Stomach (tissue), 9 donors: Measurements from ENCODE around the gene CMIP. TPM values are rescaled to one million over a fixed set of nuclear protein-coding genes. Genes with fewer than 3 reads are reported as not detected.

ENCODE experiments used
- DNase-seq, 2 donors: peaks; one replicate each; pipeline versions ENCODE4 v3.0.0 to v3.0.0-alpha.2; 2013 to 2019
- H3K27ac ChIP-seq, 5 donors: fragments of 200-600 bp in 4 of 5; sonication (generic) in 4 of 5; one replicate each; pipeline ENCODE4 v1.5.1; 2013 to 2019; ENCODE audit warnings: mild to moderate bottlenecking in 1 of 5, moderate library complexity in 1 of 5
- H3K27me3 ChIP-seq, 3 donors: fragments of 200-600 bp; sonication (generic); one replicate each; pipeline ENCODE4 v1.5.1; 2017 to 2019; ENCODE audit warnings: mixed run types in 1 of 3
- H3K36me3 ChIP-seq, 4 donors: fragments of 200-600 bp; sonication (generic); 1 replicate in 3 of 4; 2 replicates in 1 of 4; pipeline ENCODE4 v1.5.1; 2016 to 2019
- H3K4me1 ChIP-seq, 4 donors: fragments of 200-600 bp; sonication (generic); one replicate each; pipeline ENCODE4 v1.5.1; 2016 to 2019
- H3K4me3 ChIP-seq, 4 donors: fragments of 200-600 bp; sonication (generic) in 3 of 4; one replicate each; pipeline ENCODE4 v1.5.1; 2016 to 2019; ENCODE audit warnings: mild to moderate bottlenecking in 1 of 4
- H3K9me3 ChIP-seq, 4 donors: fragments of 200-600 bp; sonication (generic); one replicate each; pipeline ENCODE4 v1.5.1; 2016 to 2019
- CTCF ChIP-seq, 7 experiments: fragments of 450-650 bp in 4 of 7; fragments of 200-600 bp in 3 of 7; sonication (generic) in 3 of 7; IDR thresholded peaks; one replicate each; pipeline ENCODE4 v1.5.1; 2016 to 2019; ENCODE audit warnings: antibody characterized with exemption in 7 of 7, control low read depth in 2 of 7, mild to moderate bottlenecking in 1 of 7
- EP300 ChIP-seq: sonication (generic); formaldehyde crosslinking; IDR thresholded peaks from one replicate; pipeline ENCODE4 v1.6.1; 2017; ENCODE audit warnings: antibody characterized with exemption
- POLR2A ChIP-seq, 4 donors: fragments of 450-650 bp; IDR thresholded peaks; one replicate each; pipeline ENCODE4 v1.6.1; 2016; ENCODE audit warnings: antibody characterized with exemption in 4 of 4, control low read depth in 2 of 4, mild to moderate bottlenecking in 1 of 4, moderate library complexity in 1 of 4
- POLR2AphosphoS5 ChIP-seq, 3 donors: sonication (generic); formaldehyde crosslinking; IDR thresholded peaks; one replicate each; pipeline ENCODE4 v1.6.1; 2016; ENCODE audit warnings: antibody characterized with exemption in 3 of 3
- WGBS, 5 donors: extraction: QIAGEN DNeasy Blood & Tissue Kit in 3 of 5; methylation state at CpG; one replicate each; pipeline versions ENCODE4 v1.1.5 to v1.1.7; 2013 to 2018; 5-methylcytosine and 5-hydroxymethylcytosine counted together
- intact Hi-C: fragments of 100-400 bp; cut with DNase I; formaldehyde crosslinking; loops from one replicate; pipeline ENCODE4 v1.15.1; 2023; ENCODE audit warnings: low total_unique reads
- polyA plus RNA-seq, 3 donors: library from polyadenylated mRNA; stranded (reverse); fragments of 200-250 nt; gene quantifications; one replicate each; pipeline ENCODE4 v1.2.3, GENCODE V29; 2013
- total RNA-seq, 5 donors: library from RNA; depleted of rRNA; stranded (reverse); fragments of >200 nt; gene quantifications; one replicate each; pipeline versions ENCODE4 v1.1.0 to v1.2.3, GENCODE V29; 2014 to 2016
- donor health status: healthy with polysubstance abuse.
- donor health status: Bipolar disorder and iron deficiency.
- donor health status: healthy.

The CMIP gene
- total and polyA plus RNA-seq, 8 donors: 11.1 to 71.0 (median 31.2) TPM

- intact Hi-C loops: no loop called here
Measured at GRCh38 chr16:81560979-81561657, 116.5 kb downstream of the CMIP start.

GRCh38 chr16:81562174-81562849 is 117.7 kb downstream of the CMIP start:
- H3K27ac ChIP-seq: no peak overlapping the region
- peaks cover 34 to 83% (median 67%) of the 10 kb centered on the region in 4 donors for H3K4me1 ChIP-seq
- H3K27me3 ChIP-seq: no peaks in the 10 kb centered on the region
- TF ChIP-seq EP300 (no peak), POLR2AphosphoS5 (IDR thresholded peaks at IDR 0.05) (no peak), POLR2A (IDR thresholded peaks at IDR 0.05) (no peak), CTCF (IDR thresholded peaks at IDR 0.05) (no peak)
- intact Hi-C loops: no loop called here
- H3K36me3 ChIP-seq: no peaks in the 10 kb centered on the region
- WGBS, 5 donors: 74 to 79% (median 75%) methylated on average over 7 to 8 of the region's 8 CpGs
- H3K9me3 ChIP-seq: no peaks in the 10 kb centered on the region
- DNase-seq: no peak
- no peak overlapping the region for H3K4me3 ChIP-seq

More at GRCh38 chr16:81560979-81561657, 116.5 kb downstream of the CMIP start:
- Histone ChIP-seq H3K36me3 (no peaks in the 10 kb centered on the region), H3K4me1 (peaks cover 45 to 88% (median 69%) of the 10 kb centered on the region in 4 donors), H3K27me3 (no peaks in the 10 kb centered on the region), H3K9me3 (no peaks in the 10 kb centered on the region), H3K27ac (no peak overlapping the region), H3K4me3 (no peak overlapping the region)
- TF ChIP-seq POLR2AphosphoS5 (IDR thresholded peaks at IDR 0.05): no peak
- TF ChIP-seq POLR2A (IDR thresholded peaks at IDR 0.05): no peak
- 70 to 82% (median 80%) methylated on average over 8 of the region's 8 CpGs for WGBS, 5 donors
- DNase-seq: no peak

- Histone ChIP-seq H3K27me3 (no peaks in the 10 kb centered on the region), H3K36me3 (no peaks in the 10 kb centered on the region), H3K9me3 (no peaks in the 10 kb centered on the region), H3K4me1 (peaks cover 34 to 83% (median 66%) of the 10 kb centered on the region in 4 donors), H3K4me3 (no peak overlapping the region), H3K27ac (no peak overlapping the region)
- WGBS, 5 donors: 94 to 97% (median 96%) methylated on average over 4 to 8 of the region's 8 CpGs
- TF ChIP-seq POLR2A (IDR thresholded peaks at IDR 0.05) (no peak), CTCF (IDR thresholded peaks at IDR 0.05) (no peak), POLR2AphosphoS5 (IDR thresholded peaks at IDR 0.05) (no peak), EP300 (no peak)
- DNase-seq: no peak
- intact Hi-C loops: no loop called here
Measured at GRCh38 chr16:81562926-81563325, 118.3 kb downstream of the CMIP start.

- no peaks in the 10 kb centered on the region for H3K9me3 ChIP-seq
- TF ChIP-seq POLR2AphosphoS5 (IDR thresholded peaks at IDR 0.05): no peak
- TF ChIP-seq POLR2A (IDR thresholded peaks at IDR 0.05): no peak
- TF ChIP-seq CTCF (IDR thresholded peaks at IDR 0.05): no peak
- TF ChIP-seq EP300: no peak
- no peak overlapping the region for H3K27ac ChIP-seq
- peaks cover 35 to 84% (median 61%) of the 10 kb centered on the region in 4 donors for H3K4me1 ChIP-seq
- no peaks in the 10 kb centered on the region for H3K36me3 ChIP-seq
- no peaks in the 10 kb centered on the region for H3K27me3 ChIP-seq
- no peak for DNase-seq
- H3K4me3 ChIP-seq: no peak overlapping the region
- WGBS, 5 donors: 47 to 59% (median 56%) methylated on average over 10 of the region's 10 CpGs
- intact Hi-C loops: no loop called here
Measured at GRCh38 chr16:81564421-81564911, 119.9 kb downstream of the CMIP start.
